ENCODE results near the gene LRRC45.

The LRRC45 gene

DNA sequence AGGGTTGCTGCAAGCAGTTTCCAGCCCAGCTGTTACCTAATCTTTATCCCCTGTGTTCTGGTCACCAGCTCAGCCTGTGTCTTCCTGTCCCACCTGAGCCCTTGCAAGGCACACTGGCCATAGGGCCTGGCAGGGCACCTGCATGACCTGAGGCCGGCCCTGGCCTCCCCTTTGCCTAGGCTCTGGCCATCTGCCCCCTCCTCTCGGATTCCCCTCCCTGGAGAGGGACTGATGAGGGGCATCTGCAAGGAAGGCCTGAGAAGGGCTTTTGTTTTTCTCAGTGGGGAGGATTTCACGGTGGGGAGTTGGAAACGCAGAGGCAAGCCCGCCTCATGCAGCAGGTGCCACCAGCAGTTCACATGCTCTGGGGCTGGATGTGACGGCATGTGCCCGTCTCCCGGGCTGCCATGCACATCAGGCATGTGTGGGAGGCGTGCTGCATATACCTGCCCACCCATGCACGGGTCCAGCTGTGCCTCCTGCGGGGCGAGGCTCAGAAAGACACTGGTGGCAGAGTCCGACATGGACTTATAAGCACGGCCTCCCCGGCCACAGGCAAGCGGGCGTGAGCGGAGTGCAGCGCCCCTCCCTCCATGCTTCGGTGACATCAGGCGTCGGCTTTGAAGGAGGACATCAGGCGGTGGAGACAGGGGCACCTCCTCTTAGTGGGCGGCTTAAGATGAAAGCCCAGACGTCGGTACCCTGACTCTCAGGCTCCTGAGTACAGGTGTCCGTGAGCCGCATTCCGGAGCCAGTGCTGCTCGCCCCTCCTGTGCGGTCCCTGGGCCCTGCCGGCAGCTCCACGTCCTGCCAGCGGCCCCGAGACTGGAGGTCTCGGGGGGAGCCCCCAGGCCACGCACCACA lies 29.1 kb upstream of the LRRC45 start:
- no peak for DNase-seq (ENCODE audit: low spot score)

- DNase-seq (ENCODE audit: low spot score): no peak
These were observed 28.3 kb upstream of the LRRC45 start for GRCh38 chr17:81994593-81995462.

DNA sequence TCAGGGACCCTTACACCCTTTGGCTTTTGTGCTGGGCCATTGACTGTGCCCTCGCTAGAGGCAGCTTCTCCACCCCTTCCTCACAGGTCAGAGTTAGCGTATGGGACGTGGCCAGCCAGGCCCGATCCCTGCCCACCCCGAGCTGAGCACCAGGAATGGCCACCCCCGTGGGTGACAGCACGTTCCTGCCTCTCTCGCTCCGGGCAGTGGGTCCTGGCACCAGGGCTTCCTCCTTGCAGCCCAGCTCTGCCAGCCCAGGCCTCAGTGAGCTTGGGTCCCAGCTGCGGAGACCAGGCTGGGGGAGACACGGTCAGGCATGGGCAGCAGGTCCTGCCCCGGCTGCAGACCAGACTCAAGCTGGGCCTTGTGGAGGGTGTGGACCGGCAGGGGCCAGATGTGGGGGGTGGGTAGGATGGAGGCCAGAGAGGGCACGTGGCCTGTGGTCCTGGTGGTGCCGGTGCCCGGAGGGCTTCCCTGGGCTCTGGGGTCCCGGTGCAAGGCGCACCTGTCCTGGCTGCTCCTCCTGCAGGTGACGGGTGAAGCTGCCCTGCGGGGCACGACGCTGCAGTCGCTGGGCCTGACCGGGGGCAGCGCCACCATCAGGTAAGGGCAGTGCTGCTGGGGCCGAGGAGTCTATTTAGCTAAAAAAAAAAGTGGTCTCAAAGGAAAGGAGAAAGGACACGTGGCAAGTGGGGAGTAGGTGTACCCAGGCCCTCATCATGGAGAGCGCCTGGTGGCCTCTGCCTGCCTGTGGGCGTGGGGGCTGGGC lies 27.5 kb upstream of the LRRC45 start:
- no peak for DNase-seq (ENCODE audit: low spot score)

DNA sequence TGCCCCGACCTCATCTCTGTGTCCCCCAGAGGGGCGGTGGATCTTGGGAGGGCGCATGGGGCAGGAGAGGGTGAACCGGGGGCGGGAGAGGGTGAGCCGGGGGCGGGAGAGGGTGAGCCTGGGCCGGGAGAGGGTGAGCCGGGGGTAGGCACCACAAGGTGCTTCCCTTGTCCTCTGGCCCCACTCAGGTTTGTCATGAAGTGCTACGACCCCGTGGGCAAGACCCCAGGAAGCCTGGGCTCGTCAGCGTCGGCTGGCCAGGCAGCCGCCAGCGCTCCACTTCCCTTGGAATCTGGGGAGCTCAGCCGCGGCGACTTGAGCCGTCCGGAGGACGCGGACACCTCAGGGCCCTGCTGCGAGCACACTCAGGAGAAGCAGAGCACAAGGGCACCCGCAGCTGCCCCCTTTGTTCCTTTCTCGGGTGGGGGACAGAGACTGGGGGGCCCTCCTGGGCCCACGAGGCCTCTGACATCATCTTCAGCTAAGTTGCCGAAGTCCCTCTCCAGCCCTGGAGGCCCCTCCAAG lies 26.8 kb upstream of the LRRC45 start:
- no peak for DNase-seq (ENCODE audit: low spot score)

GRCh38 chr17:81996757-81997441 lies 26.2 kb upstream of the LRRC45 start:
- no peak for DNase-seq (ENCODE audit: low spot score)

DNA sequence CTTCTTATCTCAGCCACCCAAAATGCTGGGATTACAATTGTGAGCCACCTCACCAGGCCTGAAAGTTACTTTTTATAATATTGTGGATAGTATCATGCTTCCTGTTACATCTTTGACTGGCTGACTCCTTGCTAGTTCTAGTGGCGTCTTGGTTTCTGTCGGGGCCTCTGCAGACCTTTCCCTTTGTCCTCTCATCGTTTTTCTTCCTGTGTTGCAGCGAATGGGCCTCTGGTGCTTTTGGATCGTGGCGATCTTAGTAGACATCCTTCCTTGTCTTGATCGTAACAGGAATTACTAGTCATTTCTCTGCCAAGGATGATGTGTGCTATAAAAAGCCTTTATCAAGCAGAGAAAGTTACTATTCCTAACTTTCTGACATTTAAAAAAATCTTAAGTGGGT lies 24.9 kb upstream of the LRRC45 start:
- DNase-seq (ENCODE audit: low spot score): no peak

DNA sequence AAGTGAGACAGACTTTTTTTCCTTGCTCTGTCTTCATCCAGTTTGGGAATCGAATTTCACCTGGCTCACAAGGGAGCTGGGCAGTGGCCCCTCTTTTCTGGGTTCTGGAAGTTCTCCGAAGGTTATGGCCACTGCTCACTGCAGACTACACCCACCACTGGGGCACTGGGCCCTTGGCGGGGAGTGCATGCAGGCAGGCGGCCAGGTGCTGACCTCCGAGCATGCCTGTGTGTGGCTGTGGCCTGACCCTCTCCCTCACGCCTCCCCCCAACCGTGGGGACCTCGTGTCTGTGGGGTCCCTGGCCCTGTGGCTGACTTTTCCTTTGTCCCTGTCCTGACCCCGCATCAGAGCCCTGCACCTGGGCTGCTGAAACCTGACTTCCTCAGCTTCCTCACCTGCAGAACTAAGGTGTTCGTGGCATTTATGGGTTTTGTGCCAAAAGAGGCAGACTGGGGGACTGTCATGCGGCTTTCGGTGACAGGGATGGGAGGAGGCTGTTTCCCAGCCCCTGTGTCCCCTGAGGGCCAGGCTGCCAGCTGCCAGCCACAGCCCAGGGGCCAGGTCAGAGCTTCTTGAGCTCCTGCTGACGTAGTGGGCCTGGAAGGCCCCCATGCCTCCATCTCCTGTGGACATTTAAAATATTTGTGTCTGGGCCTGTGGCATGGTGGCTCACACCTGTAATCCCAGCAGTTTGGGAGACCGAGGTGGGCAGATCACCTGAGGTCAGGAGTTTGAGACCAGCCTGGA lies 24.2 kb upstream of the LRRC45 start:
- DNase-seq (ENCODE audit: low spot score): no peak

GRCh38 chr17:81999587-81999975 lies 23.5 kb upstream of the LRRC45 start:
- DNase-seq (ENCODE audit: low spot score): no peak

GRCh38 chr17:81999976-82000802 lies 22.9 kb upstream of the LRRC45 start:
- no peak for DNase-seq (ENCODE audit: low spot score)

- DNase-seq (ENCODE audit: low spot score): no peak
These were observed 22.1 kb upstream of the LRRC45 start for GRCh38 chr17:82000803-82001570.

DNA sequence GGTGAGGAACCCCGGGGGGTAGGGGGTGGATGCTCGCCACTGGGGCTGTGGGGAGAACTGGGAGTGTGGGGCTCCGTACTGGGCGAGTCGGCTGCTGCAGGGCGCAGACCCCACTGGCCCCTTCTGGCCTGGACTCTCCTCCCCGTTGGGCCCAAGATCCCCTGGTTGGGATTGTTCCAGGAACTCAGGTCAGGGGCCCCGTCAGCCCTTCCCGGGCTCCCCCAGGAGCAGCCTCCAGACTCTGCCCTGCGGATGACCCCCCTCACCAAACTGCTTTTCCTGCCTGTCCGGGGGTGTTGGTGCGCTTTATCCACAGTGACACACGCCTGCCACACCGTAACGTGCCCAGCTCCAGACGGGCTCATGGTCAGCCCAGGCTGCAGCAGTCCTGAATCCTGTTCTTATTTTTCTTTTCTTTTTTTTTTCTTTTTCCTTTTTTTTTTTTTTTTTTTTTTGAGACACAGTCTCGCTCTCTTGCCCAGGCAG lies 21.5 kb upstream of the LRRC45 start:
- no peak for DNase-seq (ENCODE audit: low spot score)

- DNase-seq (ENCODE audit: low spot score): no peak
These were observed 19.4 kb upstream of the LRRC45 start for GRCh38 chr17:82003411-82004381.

DNA sequence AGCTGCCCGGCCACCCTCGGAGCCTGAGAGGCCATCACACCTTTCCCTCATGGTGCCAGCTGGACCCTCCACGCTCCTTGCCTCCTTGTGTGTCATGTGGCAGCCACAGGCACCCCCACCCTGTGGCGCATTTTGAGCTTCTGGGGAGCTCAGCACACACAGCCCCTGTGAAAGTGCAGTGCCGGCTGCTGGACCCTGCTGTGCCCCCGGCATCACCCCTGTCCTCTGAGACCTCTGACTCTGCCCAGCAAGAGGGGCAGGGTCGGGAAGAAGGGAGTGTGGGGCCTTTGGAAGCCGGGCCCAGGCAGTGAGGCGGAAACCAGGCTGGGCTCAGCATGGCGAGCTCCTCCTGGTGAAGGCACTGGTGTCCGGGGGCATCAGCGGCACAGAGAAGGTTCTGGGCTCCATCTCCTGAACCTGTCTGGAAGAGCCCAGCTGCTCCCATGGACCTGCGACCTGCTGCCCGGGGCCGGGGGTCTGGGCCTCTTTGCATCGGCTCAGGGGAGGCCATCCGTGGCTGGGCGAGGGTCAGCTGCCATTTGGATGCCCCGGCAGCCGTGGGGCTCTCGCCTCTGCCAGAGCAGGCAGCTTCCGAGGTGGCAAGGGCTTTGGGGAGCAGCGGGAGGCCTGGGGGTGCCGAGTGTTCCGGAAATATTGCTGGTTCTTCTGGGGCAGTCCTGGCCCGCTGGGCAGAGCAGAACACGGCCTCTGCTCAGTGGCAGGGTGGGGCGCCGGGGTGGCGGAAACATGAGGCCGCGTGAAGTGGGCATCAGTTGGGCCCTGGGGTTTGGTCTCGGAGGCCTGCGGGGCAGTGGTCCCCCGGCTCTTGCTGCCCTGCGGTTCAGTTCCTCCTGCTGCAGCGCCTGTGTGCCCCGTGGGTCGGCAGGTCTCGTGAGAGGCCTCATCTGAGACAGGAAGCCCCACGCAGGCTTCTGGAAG lies 18.3 kb upstream of the LRRC45 start:
- DNase-seq (ENCODE audit: low spot score): no peak

GRCh38 chr17:82005701-82006348 lies 17.3 kb upstream of the LRRC45 start:
- DNase-seq (ENCODE audit: low spot score): no peak

GRCh38 chr17:82006468-82007227 lies 16.5 kb upstream of the LRRC45 start:
- no peak for DNase-seq (ENCODE audit: low spot score)

- DNase-seq (ENCODE audit: low spot score): no peak
These were observed 15.9 kb upstream of the LRRC45 start for GRCh38 chr17:82007228-82007494.
